CD4-positive, alpha-beta T cell treated with Interleukin-15 for 4 hours (primary cell): ENCODE data around the gene XRN2.

Source experiments
- DNase-seq: peaks from one replicate; pipeline ENCODE4 v3.0.0-alpha.2; 2020; ENCODE audit warnings: low spot score

XRN2 gene

GRCh38 chr20:21430020-21430419 is 126.9 kb downstream of the XRN2 start:
- no peak for DNase-seq

- no peak for DNase-seq
These were observed 129.8 kb downstream of the XRN2 start for GRCh38 chr20:21432911-21433310.

- DNase-seq: no peak
These were observed 130.3 kb downstream of the XRN2 start for GRCh38 chr20:21433329-21433890.

GRCh38 chr20:21435576-21435975 is 132.4 kb downstream of the XRN2 start:
- DNase-seq: no peak

GRCh38 chr20:21436205-21436604 is 133.1 kb downstream of the XRN2 start:
- no peak for DNase-seq

- no peak for DNase-seq
These were observed 134.1 kb downstream of the XRN2 start for GRCh38 chr20:21437248-21437647.

- no peak for DNase-seq
These were observed 134.7 kb downstream of the XRN2 start for GRCh38 chr20:21437816-21438215.
